Lung (tissue), 12 donors: ENCODE results near the gene CD300E. TPM values are rescaled to one million over a fixed set of nuclear protein-coding genes. Genes with fewer than 3 reads are reported as not detected.

Experiments
- ATAC-seq: fragments of 200-7000 bp; cut with Tn5 transposase; one replicate; pipeline ENCODE4 v1.9.1; 2020; ENCODE audit warnings: moderate number of reproducible peaks; ENCODE audit not compliant: insufficient read depth, low FRiP score
- DNase-seq, 3 donors: peaks; one replicate each; pipeline ENCODE4 v3.0.0-alpha.2; 2013 to 2017
- H3K27ac ChIP-seq, 2 donors: one replicate each; pipeline ENCODE4 v1.5.1; 2013; ENCODE audit warnings: mild to moderate bottlenecking in 2 of 2, moderate library complexity in 2 of 2, control low read depth in 1 of 2, inconsistent platforms in 1 of 2, low read depth in 1 of 2, low read length in 1 of 2
- H3K27me3 ChIP-seq, 3 donors: one replicate each; pipeline ENCODE4 v1.5.1; 2013; ENCODE audit warnings: low read length in 2 of 3; ENCODE audit not compliant: control insufficient read depth in 3 of 3, insufficient read depth in 3 of 3
- H3K36me3 ChIP-seq, 4 donors: one replicate each; pipeline ENCODE4 v1.5.1; 2013; ENCODE audit warnings: low read length in 4 of 4, mild to moderate bottlenecking in 1 of 4, moderate library complexity in 1 of 4; ENCODE audit not compliant: control insufficient read depth in 4 of 4, insufficient read depth in 4 of 4
- H3K4me1 ChIP-seq, 5 donors: one replicate each; pipeline ENCODE4 v1.5.1; 2013; ENCODE audit warnings: low read length in 5 of 5, mild to moderate bottlenecking in 2 of 5, moderate library complexity in 1 of 5; ENCODE audit not compliant: control insufficient read depth in 5 of 5, insufficient read depth in 5 of 5
- H3K4me3 ChIP-seq: one replicate; pipeline ENCODE4 v1.5.1; 2013; ENCODE audit warnings: mild to moderate bottlenecking, control low read depth, moderate library complexity
- H3K9ac ChIP-seq, 2 donors: one replicate each; pipeline ENCODE4 v1.5.1; 2013; ENCODE audit warnings: low read length in 2 of 2, control low read depth in 1 of 2; ENCODE audit not compliant: insufficient read depth in 1 of 2
- H3K9me3 ChIP-seq, 4 donors: one replicate each; pipeline ENCODE4 v1.5.1; 2013; ENCODE audit warnings: low read length in 3 of 4, mild to moderate bottlenecking in 1 of 4, moderate library complexity in 1 of 4; ENCODE audit not compliant: control insufficient read depth in 4 of 4, insufficient read depth in 3 of 4
- CTCF ChIP-seq: IDR thresholded peaks from 2 replicates; pipeline ENCODE4 v1.5.1; 2012; ENCODE audit warnings: mild to moderate bottlenecking; ENCODE audit errors: control extremely low read depth, extremely low read depth
- WGBS, 2 donors: extraction: QIAGEN DNeasy Blood & Tissue Kit; methylation state at CpG; one replicate each; pipeline ENCODE4 v1.1.7; 2013; 5-methylcytosine and 5-hydroxymethylcytosine counted together
- polyA plus RNA-seq, 2 donors: library from polyadenylated mRNA; stranded (reverse); fragments of 200-250 nt; gene quantifications; one replicate each; pipeline ENCODE4 v1.2.1, GENCODE V29; 2013
- total RNA-seq, 2 donors: library from RNA; depleted of rRNA in 1 of 2; stranded (reverse); fragments of >200 nt in 1 of 2; gene quantifications; one replicate each; pipeline ENCODE4 v1.2.1, GENCODE V29; 2014 to 2021
- donor health status: control.
- donor health status: control.
- donor health status: Bipolar disorder and iron deficiency.
- donor health status: healthy.
- donor health status: DM: yes; HTN: yes; CAD: no.

CD300E gene
- total and polyA plus RNA-seq, 4 donors, result 3.4 to 81.6 (median 11.2) TPM

- H3K27me3 ChIP-seq, result peaks cover 0 to 2% (median 0%) of the 10 kb centered on the region in 3 donors
- peaks cover 0 to 10% (median 0%) of the 10 kb centered on the region in 5 donors for H3K4me1 ChIP-seq
- ATAC-seq (no peak), DNase-seq (no peak)
- WGBS, 2 donors, result 77 to 91% methylated on average over 4 of the region's 4 CpGs
- H3K9ac ChIP-seq, result no peak overlapping the region
- no peak overlapping the region for H3K4me3 ChIP-seq
- no peaks in the 10 kb centered on the region for H3K36me3 ChIP-seq
- TF ChIP-seq CTCF, result no peak
- no peak overlapping the region for H3K27ac ChIP-seq
- no peaks in the 10 kb centered on the region for H3K9me3 ChIP-seq
Observed at GRCh38 chr17:74568106-74568873, 55.2 kb downstream of the CD300E start.

GRCh38 chr17:74567397-74567796 lies 56.1 kb downstream of the CD300E start, which contains the start of gene CD300H:
TSS of gene CD300H (minus strand) at chr17:74567509.
- no peak for TF ChIP-seq CTCF
- Histone ChIP-seq H3K27me3 (peaks cover 0 to 2% (median 0%) of the 10 kb centered on the region in 3 donors), H3K9me3 (peaks cover 0 to 2% (median 0%) of the 10 kb centered on the region in 4 donors), H3K9ac (no peak within 1 kb of the TSS), H3K27ac (no peak within 1 kb of the TSS), H3K4me1 (peaks cover 0 to 10% (median 0%) of the 10 kb centered on the region in 5 donors), H3K4me3 (no peak within 1 kb of the TSS), H3K36me3 (no peaks in the 10 kb centered on the region)
- DNase-seq (no peak), ATAC-seq (no peak)
- 60 to 62% methylated on average over 2 of the region's 2 CpGs for WGBS, 2 donors

- peaks cover 0 to 10% (median 0%) of the 10 kb centered on the region in 5 donors for H3K4me1 ChIP-seq
- no peak overlapping the region for H3K9ac ChIP-seq
- peak; percentile 25 for TF ChIP-seq CTCF
- peaks cover 0 to 2% (median 0%) of the 10 kb centered on the region in 3 donors for H3K27me3 ChIP-seq
- DNase-seq (peak in 1 of 3 donors; percentile 21), ATAC-seq (no peak)
- H3K27ac ChIP-seq, result no peak overlapping the region
- H3K36me3 ChIP-seq, result no peaks in the 10 kb centered on the region
- H3K4me3 ChIP-seq, result no peak overlapping the region
- H3K9me3 ChIP-seq, result peaks cover 0 to 2% (median 0%) of the 10 kb centered on the region in 4 donors
- WGBS, 2 donors, result 37 to 46% methylated on average over 9 of the region's 9 CpGs
Observed at GRCh38 chr17:74566132-74566753, 57.3 kb downstream of the CD300E start.
